ENCODE data around the gene CPNE8.

The CPNE8 gene

DNA sequence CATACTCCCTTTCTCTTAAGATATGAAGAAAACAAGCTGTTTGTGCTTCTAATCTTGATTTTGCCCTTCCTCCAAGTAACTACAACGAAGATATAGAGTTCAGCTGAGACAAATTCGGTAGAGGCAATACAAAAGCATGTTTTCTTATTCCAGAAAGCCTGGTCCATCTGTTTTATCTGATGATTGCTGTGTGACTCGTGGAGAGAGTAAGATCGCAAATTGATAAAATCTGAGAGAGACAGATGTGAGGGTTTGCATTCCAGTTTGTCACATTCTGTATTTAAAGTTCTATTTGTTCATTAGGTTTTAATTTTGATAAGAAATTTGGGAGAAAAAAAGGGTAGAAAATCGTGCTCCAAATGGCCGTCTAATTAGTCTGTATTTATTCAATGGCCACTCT is 192.1 kb downstream of the CPNE8 start:
- no peak for DNase-seq

DNA sequence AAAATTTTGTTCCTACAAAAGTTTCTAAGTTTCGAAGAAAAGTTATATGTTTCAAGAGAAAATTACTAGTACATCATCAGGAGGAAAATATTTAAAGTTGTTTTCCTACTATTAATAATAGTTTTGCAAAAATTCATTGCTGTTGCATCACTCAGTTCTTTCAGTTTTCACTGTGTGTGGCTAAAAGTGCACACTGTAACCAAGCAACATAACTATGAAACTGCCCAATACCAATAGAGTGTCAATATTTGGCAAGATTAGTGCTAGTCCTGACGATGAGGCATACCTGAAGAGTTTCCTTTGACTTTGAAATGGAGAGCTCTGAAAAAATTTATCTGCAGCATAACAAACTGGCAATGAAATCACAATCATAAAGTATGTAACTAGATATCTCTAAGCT is 194.3 kb downstream of the CPNE8 start:
- DNase-seq, result no peak

GRCh38 chr12:38708466-38708865 is 196.9 kb downstream of the CPNE8 start:
- no peak for DNase-seq

- no peak for DNase-seq
Measured at GRCh38 chr12:38707648-38708047, 197.7 kb downstream of the CPNE8 start.

DNA sequence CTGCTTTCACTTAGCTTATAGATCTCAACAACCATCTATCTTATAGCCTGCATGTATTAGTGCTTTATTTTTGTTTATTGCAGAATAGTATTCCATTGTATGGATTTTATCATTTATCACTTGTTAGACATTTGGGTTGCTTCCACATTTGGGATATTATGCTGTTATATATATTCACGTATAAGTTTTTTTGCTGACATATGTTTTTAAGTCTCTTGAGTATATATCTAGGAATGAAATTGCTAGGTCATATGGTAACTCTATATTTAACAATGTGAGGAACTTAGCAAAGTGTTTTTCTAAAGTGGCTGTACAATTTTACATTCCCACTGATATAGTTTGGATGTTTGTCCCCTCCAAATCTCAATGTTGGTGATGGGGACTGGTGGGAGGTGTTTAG is 208.1 kb downstream of the CPNE8 start:
- DNase-seq, result no peak

DNA sequence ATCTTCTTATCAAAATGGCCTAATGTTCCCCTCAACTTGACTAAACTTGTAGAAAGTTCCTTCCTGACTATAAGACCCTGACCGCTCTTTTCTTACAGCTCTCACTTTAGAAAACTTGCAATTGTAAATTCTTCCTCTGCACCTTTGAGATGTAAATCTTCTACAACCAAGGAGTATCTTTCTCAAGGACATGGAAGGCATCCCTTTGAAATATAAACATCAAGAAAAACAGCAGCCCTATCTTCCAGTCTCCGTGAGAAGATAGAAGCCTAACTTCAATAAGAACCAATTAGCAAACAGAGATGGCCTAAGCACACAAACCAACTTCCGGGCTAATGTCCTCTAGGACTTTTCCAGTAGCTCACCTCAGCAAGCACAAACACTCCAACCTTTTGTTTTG is 210.3 kb downstream of the CPNE8 start:
- DNase-seq, result no peak

GRCh38 chr12:38691164-38691563 is 214.2 kb downstream of the CPNE8 start:
- no peak for DNase-seq

- no peak for DNase-seq
Measured at GRCh38 chr12:38690646-38691045, 214.7 kb downstream of the CPNE8 start.

DNA sequence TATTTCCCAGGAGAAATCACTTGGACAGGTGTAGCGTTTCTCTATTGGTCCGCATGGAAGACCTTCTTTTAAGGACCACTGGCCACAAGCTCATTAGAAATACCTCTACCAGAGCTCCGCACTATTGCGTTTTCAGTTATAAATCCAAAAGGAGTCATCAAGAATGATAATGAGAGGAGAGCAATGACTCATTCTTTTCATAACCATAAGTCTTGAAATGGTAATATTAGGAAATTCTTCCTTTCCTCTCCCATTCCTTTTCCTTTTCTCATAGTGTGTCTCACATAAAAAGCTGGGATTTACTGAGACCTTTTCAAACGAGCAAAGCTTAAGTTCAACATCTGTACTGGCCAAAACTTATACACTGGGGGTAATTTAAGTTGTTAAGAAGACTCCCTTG is 215.7 kb downstream of the CPNE8 start:
- DNase-seq, result no peak

GRCh38 chr12:38689195-38689594 is 216.2 kb downstream of the CPNE8 start:
- no peak for DNase-seq

DNA sequence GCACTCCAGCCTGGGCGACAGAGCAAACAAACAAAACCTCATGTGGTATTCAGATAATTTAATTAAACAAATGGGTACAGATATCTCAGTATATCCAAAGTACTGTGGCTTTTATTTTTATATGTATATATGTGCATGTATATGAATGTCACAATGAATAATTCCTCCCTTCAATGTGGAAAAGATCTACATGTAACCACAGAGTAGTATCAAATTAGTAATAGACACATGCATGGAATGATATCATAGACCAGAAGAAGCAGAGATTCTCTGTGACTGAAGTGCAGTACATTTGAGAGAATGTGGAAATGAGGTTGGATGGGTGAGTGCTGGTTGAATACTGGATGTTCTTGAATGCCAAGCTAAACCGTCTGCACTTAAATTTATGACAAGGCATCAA is 222.9 kb downstream of the CPNE8 start:
- DNase-seq, result no peak

GRCh38 chr12:38669530-38669929 is 235.9 kb downstream of the CPNE8 start:
- no peak for DNase-seq

GRCh38 chr12:38669081-38669480 is 236.3 kb downstream of the CPNE8 start:
- no peak for DNase-seq

DNA sequence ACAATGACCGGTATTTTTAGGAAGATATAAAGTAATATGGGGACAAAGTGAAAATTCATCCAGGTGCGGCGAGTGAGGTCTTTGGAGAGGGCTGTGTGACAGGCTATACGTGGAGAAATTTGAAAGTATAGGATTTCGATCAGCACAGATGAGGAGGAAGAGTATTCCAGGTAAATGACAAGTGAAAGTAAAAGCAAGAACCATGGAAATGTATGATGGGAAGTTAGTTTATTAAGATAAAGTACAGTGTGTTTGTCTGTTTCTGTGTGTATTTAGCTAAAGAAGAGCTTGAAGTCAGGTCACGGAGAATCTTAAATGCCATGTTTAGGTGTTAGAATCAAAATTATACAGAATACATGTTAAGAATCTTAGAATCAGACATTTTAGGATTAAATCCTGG is 239.0 kb downstream of the CPNE8 start:
- no peak for DNase-seq

GRCh38 chr12:38664661-38665269 is 240.6 kb downstream of the CPNE8 start:
- no peak for DNase-seq

- no peak for DNase-seq
Measured at GRCh38 chr12:38662829-38663228, 242.6 kb downstream of the CPNE8 start.

DNA sequence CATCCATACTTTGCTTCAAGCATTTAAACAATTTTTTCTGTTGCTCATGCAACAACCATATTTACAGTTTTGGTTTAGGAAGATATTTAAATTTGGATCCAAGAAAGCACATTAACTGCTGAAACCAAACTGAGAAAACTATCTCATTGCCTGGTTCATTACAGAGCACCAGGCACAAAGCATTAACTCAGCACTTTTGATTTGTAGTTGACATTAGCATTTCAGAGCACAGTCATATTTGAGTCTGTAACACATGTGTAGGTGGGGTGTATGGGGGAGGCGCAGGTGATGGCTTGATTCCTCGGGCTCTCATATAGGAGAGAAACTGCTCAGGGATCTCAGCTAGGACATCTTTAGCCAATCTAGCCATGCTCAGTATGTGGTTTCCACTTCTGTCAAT is 251.7 kb downstream of the CPNE8 start:
- DNase-seq, result no peak

- no peak for DNase-seq
Measured at GRCh38 chr12:38648813-38649212, 256.6 kb downstream of the CPNE8 start.

- DNase-seq, result no peak
Measured at GRCh38 chr12:38646146-38646545, 259.2 kb downstream of the CPNE8 start.

DNA sequence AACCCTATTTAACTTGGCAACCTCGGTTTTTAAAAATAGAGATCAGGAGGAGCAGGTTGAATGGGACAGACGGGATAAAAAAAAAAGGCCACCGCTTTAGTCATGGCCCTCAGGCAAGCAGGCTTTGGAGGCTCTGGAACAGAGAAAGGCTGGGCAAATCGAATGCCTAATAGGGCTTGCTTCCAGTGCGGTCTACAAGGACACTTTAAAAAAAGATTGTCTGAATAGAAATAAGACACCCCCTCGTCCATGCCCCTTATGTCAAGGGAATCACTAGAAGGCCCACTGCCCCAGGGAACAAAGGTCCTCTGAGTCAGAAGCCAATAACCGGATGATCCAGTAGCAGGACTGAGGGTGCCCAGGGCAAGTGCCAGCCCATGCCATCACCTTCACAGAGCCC is 265.8 kb downstream of the CPNE8 start:
- DNase-seq, result no peak

DNA sequence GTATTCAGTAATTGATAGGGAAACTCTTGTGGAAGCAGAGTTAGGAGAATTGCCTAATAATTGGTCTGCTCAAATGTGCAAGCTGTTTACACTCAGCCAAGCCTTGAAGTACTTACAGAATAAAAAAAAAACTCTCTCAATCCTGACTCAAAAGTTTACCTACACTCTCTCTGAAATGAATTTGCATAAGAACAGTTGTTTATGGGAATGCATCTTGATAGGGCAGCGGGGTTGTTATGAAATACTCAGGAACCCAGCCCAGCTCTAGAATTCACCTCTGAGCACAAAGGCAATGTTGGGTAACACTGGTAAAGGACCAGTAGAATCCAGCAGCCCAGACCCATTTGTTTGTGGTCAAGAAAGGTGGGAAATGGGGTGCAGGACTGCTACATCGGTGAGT is 267.0 kb downstream of the CPNE8 start:
- DNase-seq, result no peak

GRCh38 chr12:38633511-38633910 is 271.9 kb downstream of the CPNE8 start:
- DNase-seq, result no peak

DNA sequence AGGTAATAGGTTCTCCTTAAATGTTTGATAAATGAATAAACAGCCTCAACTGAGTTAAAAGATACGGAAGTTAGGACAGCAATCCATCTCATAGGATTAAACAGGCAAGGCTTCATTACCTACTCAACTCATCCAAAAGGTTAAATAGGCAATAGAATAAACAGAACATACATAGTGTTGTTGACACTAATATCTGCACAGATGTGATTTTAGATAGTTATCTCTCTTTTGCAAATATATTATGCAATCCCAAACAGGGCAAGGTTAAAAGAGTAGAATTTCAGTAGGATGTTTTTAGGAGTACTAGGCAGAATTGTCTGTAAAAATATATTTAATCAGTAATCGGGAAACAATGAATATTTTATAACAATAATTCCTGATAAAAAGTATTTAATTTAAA is 276.3 kb downstream of the CPNE8 start:
- DNase-seq, result no peak

DNA sequence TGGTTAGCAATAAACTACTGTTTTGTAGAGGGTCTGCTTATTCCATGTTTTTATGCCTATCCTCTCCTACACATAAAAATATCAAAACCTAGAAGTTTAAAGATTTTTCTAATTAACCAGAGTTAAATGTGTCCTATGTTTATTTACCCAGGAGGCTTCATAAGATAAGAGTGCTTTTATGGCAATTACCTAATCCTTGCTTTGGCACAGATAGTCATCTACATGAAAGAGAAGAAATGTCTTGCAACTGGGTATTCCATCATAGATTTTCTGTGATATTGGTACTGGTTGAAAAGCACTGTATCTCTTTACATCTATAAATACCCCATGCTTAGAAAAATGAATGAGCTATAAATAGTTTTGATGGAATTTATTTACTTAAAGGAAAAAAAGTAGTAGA is 277.1 kb downstream of the CPNE8 start:
- DNase-seq, result no peak

DNA sequence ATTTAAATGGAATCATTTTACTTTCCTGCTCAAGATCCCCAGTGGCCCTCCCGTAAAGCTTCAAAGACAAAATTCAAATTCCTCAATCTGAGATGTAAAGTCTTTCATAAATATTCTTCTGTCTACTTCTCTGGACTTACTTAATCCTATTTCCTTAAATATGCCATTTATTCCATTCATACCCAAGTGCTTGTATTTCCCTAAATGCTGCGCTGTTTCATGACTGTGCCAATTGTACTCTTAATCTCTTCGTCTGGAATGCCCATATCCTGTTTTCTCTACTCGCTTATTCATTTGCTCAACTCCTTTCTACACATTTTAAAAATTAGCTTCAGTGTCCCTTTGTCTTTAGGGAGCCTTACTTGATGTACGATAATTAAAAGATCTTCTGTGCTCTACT is 280.1 kb downstream of the CPNE8 start:
- DNase-seq, result no peak

DNA sequence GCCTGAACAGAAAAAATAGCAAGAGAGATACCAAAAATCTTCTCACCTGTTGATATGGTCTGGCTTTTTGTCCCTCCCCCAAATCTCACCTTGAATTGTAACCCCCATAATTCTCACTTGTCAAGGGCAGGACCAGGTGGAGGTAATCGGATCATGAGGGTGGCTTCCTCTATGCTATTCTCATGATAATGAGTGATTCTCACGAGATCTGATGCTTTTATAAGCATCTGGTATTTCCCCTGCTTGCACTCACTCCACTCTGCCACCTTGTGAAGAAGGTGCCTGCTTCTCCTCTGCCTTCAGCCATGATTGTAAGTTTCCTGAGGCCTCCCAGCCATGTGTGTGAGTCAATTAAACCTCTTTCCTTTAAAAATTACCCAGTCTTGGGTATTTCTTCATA is 291.2 kb downstream of the CPNE8 start:
- no peak for DNase-seq

Data from NCI-H2227 treated with DMSO at 0.1 percent for 48 hours (cell line).